Measurements from ENCODE around the gene SMCHD1. TPM values are rescaled to one million over a fixed set of nuclear protein-coding genes. Genes with fewer than 3 reads are reported as not detected.

SMCHD1 gene
- total and polyA plus RNA-seq, 10 of the 15 experiments (the other 5 are each of a cell fraction or from before 2014, with no cell fraction given) = 6.0 to 110 (median 48.0) TPM

DNA sequence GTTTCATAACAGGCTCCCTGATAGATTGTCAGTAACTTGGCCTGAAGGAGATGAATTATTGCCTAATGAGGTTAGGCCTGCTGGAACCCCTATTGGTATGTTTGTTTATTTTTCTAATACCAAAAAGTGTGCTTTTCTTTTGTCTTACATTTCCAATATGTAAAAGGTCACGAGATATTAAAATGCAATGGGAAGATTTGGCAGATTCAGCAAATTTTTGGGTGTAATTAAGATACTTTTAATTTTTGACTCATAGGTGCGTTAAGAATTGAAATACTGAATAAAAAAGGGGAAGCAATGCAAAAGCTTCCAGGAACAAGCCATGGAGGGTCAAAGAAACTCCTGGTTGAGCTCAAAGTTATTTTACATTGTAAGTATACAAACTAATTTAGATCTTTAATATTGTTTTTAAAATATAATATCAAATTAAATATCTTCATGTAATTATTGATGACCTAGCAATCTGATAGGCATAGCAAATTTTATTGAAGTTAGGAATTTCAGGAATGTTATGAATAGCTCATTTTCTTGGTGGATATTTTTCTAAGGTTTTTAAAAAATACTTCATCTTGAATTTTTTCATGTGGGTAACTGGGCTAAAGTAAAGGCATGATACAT, 52.1 kb downstream of the SMCHD1 start:
- H3K9me3 ChIP-seq (replicated peaks; ENCODE audit: control insufficient read depth, insufficient read depth, low read length) = no peaks in the 10 kb centered on the region
- RAD21 ChIA-PET (ENCODE audit: unreplicated experiment) = interaction anchor here (0.6 to 1.2 kb wide), 2 partner anchors 28 to 102 kb away, joined by 3 read pairs; no protein-coding TSS in a partner anchor
- H3K4me1 ChIP-seq (ENCODE audit: control insufficient read depth, insufficient read depth, low read length) = no peaks in the 10 kb centered on the region
- ATAC-seq = no peak
- POLR2A ChIA-PET = no interaction called here
- H3K4me2 ChIP-seq (ENCODE audit: control insufficient read depth, insufficient read depth) = no peak overlapping the region
- no TSS peak for BruUV-seq (replicated peaks)
- intact Hi-C loops (cut with micrococcal nuclease; ENCODE audit: unreplicated experiment) = no loop called here
- no peaks in the 10 kb centered on the region for H3K27me3 ChIP-seq (replicated peaks in 1 of 2; ENCODE audit: control insufficient read depth in 2 of 2, insufficient read depth in 2 of 2, low read length in 1 of 2)
- DNase-seq (ENCODE audit: low read depth, low spot score) = no peak
- no peaks in the 10 kb centered on the region for H4K20me1 ChIP-seq (ENCODE audit: control insufficient read depth, insufficient read depth)
- SMC1A ChIA-PET (ENCODE audit: uncharacterized antibody, unreplicated experiment) = interaction anchor here (1.0 to 1.4 kb wide), 6 partner anchors 13 to 108 kb away, joined by 3 to 4 read pairs (median 3); no protein-coding TSS in a partner anchor
- H3K36me3 ChIP-seq (ENCODE audit: control insufficient read depth in 2 of 2, insufficient read depth in 2 of 2, low read length in 1 of 2) = peaks cover 8 to 28% of the 10 kb centered on the region in 2 experiments
- no peak for TF ChIP-seq MLLT1 (IDR thresholded peaks at IDR 0.05)
- TF ChIP-seq, protein P1, sequence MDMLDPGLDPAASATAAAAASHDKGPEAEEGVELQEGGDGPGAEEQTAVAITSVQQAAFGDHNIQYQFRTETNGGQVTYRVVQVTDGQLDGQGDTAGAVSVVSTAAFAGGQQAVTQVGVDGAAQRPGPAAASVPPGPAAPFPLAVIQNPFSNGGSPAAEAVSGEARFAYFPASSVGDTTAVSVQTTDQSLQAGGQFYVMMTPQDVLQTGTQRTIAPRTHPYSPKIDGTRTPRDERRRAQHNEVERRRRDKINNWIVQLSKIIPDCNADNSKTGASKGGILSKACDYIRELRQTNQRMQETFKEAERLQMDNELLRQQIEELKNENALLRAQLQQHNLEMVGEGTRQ (IDR thresholded peaks at IDR 0.05; ENCODE audit: borderline replicate concordance, low read depth, low read length) = no peak
- TF ChIP-seq POLR2AphosphoS2 (IDR thresholded peaks at IDR 0.05; ENCODE audit: low read depth, low read length) = no peak
- TF ChIP-seq, protein P2, sequence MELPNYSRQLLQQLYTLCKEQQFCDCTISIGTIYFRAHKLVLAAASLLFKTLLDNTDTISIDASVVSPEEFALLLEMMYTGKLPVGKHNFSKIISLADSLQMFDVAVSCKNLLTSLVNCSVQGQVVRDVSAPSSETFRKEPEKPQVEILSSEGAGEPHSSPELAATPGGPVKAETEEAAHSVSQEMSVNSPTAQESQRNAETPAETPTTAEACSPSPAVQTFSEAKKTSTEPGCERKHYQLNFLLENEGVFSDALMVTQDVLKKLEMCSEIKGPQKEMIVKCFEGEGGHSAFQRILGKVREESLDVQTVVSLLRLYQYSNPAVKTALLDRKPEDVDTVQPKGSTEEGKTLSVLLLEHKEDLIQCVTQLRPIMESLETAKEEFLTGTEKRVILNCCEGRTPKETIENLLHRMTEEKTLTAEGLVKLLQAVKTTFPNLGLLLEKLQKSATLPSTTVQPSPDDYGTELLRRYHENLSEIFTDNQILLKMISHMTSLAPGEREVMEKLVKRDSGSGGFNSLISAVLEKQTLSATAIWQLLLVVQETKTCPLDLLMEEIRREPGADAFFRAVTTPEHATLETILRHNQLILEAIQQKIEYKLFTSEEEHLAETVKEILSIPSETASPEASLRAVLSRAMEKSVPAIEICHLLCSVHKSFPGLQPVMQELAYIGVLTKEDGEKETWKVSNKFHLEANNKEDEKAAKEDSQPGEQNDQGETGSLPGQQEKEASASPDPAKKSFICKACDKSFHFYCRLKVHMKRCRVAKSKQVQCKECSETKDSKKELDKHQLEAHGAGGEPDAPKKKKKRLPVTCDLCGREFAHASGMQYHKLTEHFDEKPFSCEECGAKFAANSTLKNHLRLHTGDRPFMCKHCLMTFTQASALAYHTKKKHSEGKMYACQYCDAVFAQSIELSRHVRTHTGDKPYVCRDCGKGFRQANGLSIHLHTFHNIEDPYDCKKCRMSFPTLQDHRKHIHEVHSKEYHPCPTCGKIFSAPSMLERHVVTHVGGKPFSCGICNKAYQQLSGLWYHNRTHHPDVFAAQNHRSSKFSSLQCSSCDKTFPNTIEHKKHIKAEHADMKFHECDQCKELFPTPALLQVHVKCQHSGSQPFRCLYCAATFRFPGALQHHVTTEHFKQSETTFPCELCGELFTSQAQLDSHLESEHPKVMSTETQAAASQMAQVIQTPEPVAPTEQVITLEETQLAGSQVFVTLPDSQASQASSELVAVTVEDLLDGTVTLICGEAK (IDR thresholded peaks at IDR 0.05; ENCODE audit: borderline replicate concordance) = no peak
- TF ChIP-seq HDAC2 (IDR thresholded peaks at IDR 0.05) = no peak
- TF ChIP-seq TCF3 (IDR thresholded peaks at IDR 0.05; ENCODE audit: borderline replicate concordance, insufficient read depth, low read depth, low read length) = no peak
- H2AFZ ChIP-seq (ENCODE audit: control insufficient read depth, low read depth, low read length) = no peak overlapping the region
- in situ Hi-C loops (cut with MboI) = no loop called here
- no peak overlapping the region for H3K27ac ChIP-seq (ENCODE audit: control insufficient read depth, insufficient read depth)
- no peak overlapping the region for H3K9ac ChIP-seq (ENCODE audit: control insufficient read depth, insufficient read depth, low read length)
- H3K79me2 ChIP-seq (ENCODE audit: control insufficient read depth, insufficient read depth, low read length) = no peaks in the 10 kb centered on the region; the same call in none of the 2 replicates
- CTCF ChIA-PET = interaction anchor here (1.0 to 1.2 kb wide), 2 partner anchors 10 to 19 kb away, joined by 3 to 5 read pairs; no protein-coding TSS in a partner anchor
- FAIRE-seq = no peak
- H3K4me3 ChIP-seq = no peak overlapping the region
- WGBS (ENCODE audit: insufficient coverage, insufficient replicate concordance, low lambda C conversion rate, missing lambda C conversion rate) = 73% methylated on average over 2 of the region's 2 CpGs
